ENCODE measurements around the gene DUOX1.

GRCh38 chr15:45163508-45163856, 33.7 kb downstream of the DUOX1 start:
- TF ChIP-seq EZH2 (IDR thresholded peaks at IDR 0.05) (no peak), POLR2AphosphoS5 (IDR thresholded peaks at IDR 0.05; ENCODE audit: borderline replicate concordance, low read depth, low read length) (no peak), FOXP2 (optimal IDR thresholded peaks at IDR 0.05; ENCODE audit: control extremely low read depth, extremely low read length, insufficient read depth) (no peak)
